ENCODE measurements around the gene BMP8B. TPM values are rescaled to one million over a fixed set of nuclear protein-coding genes. Genes with fewer than 3 reads are reported as not detected.
"Not testable (repeated sequence)": the region's sequence is repeated elsewhere in the genome, so short reads cannot be mapped to it uniquely, and the experiment has no call there.

Gene BMP8B
- total RNA-seq, 2 donors from 2014 or later = 0.11 to 0.84 TPM

GRCh38 chr1:39788426-39788757 is 273 bp downstream of the BMP8B start:
- DNase-seq (ENCODE audit: low spot score in 2 of 2) (no peak), ATAC-seq (peak; percentile 18 to 51)
- Mint-ChIP-seq H3K27ac (no peak overlapping the region), H3K9me3 (no peaks in the 10 kb centered on the region), H3K36me3 (peaks cover 0 to 5% of the 10 kb centered on the region in 2 donors)

- H3K27ac Mint-ChIP-seq; H3K9me3 Mint-ChIP-seq; H3K36me3 Mint-ChIP-seq; DNase-seq (ENCODE audit: low spot score in 2 of 2): not testable (repeated sequence)
- peak in 1 of 2 donors; percentile 1 for ATAC-seq
These were observed 701 bp downstream of the BMP8B start for GRCh38 chr1:39787964-39788363.

GRCh38 chr1:39787468-39787867 is 1.2 kb downstream of the BMP8B start:
- Mint-ChIP-seq H3K36me3 (peaks cover 0 to under 1% of the 10 kb centered on the region in 2 donors), H3K9me3 (no peaks in the 10 kb centered on the region), H3K27ac (no peak overlapping the region)
- ATAC-seq = no peak
- peak in 1 of 2 donors; percentile 31 for DNase-seq (ENCODE audit: low spot score in 2 of 2)

- DNase-seq (ENCODE audit: low spot score in 2 of 2); H3K27ac Mint-ChIP-seq; H3K9me3 Mint-ChIP-seq; ATAC-seq; H3K36me3 Mint-ChIP-seq: not testable (repeated sequence)
These were observed 1.6 kb downstream of the BMP8B start for GRCh38 chr1:39787108-39787375.

- peak in 1 of 2 donors; percentile 44 for DNase-seq (ENCODE audit: low spot score in 2 of 2)
- not testable (repeated sequence) for H3K36me3 Mint-ChIP-seq, H3K27ac Mint-ChIP-seq, H3K9me3 Mint-ChIP-seq, ATAC-seq
These were observed 2.2 kb downstream of the BMP8B start for GRCh38 chr1:39786303-39787107.

- not testable (repeated sequence) for H3K27ac Mint-ChIP-seq; H3K36me3 Mint-ChIP-seq; DNase-seq (ENCODE audit: low spot score in 2 of 2); H3K9me3 Mint-ChIP-seq; ATAC-seq
These were observed 6.0 kb downstream of the BMP8B start for GRCh38 chr1:39782685-39783084.

GRCh38 chr1:39782103-39782502 is 6.6 kb downstream of the BMP8B start:
- ATAC-seq = no peak
- Mint-ChIP-seq H3K36me3 (no peaks in the 10 kb centered on the region), H3K27ac (no peak overlapping the region), H3K9me3 (no peaks in the 10 kb centered on the region)
- no peak for DNase-seq (ENCODE audit: low spot score in 2 of 2)

GRCh38 chr1:39781349-39781715 is 7.3 kb downstream of the BMP8B start:
- no peaks in the 10 kb centered on the region for H3K9me3 Mint-ChIP-seq
- H3K36me3 Mint-ChIP-seq = no peaks in the 10 kb centered on the region
- ATAC-seq (no peak), DNase-seq (ENCODE audit: low spot score in 2 of 2) (no peak)
- no peak overlapping the region for H3K27ac Mint-ChIP-seq

- no peaks in the 10 kb centered on the region for H3K36me3 Mint-ChIP-seq
- H3K27ac Mint-ChIP-seq = no peak overlapping the region
- DNase-seq (ENCODE audit: low spot score in 2 of 2) = no peak
- ATAC-seq = no peak
- no peaks in the 10 kb centered on the region for H3K9me3 Mint-ChIP-seq
These were observed 8.8 kb downstream of the BMP8B start for GRCh38 chr1:39779821-39780220.

- Mint-ChIP-seq H3K27ac (no peak overlapping the region), H3K36me3 (no peaks in the 10 kb centered on the region), H3K9me3 (no peaks in the 10 kb centered on the region)
- ATAC-seq (no peak), DNase-seq (ENCODE audit: low spot score in 2 of 2) (no peak)
These were observed 9.5 kb downstream of the BMP8B start for GRCh38 chr1:39779137-39779536.

- not testable (repeated sequence) for DNase-seq (ENCODE audit: low spot score in 2 of 2); H3K9me3 Mint-ChIP-seq; H3K36me3 Mint-ChIP-seq; H3K27ac Mint-ChIP-seq; ATAC-seq
These were observed 10.1 kb downstream of the BMP8B start for GRCh38 chr1:39778463-39779099.

GRCh38 chr1:39777896-39778295 is 10.8 kb downstream of the BMP8B start:
- DNase-seq (ENCODE audit: low spot score in 2 of 2); H3K36me3 Mint-ChIP-seq; H3K27ac Mint-ChIP-seq; ATAC-seq; H3K9me3 Mint-ChIP-seq: not testable (repeated sequence)

GRCh38 chr1:39777306-39777705 is 11.4 kb downstream of the BMP8B start:
- no peaks in the 10 kb centered on the region for H3K36me3 Mint-ChIP-seq
- no peak overlapping the region for H3K27ac Mint-ChIP-seq
- DNase-seq (ENCODE audit: low spot score in 2 of 2) (no peak), ATAC-seq (no peak)
- H3K9me3 Mint-ChIP-seq = no peaks in the 10 kb centered on the region

- no peaks in the 10 kb centered on the region for H3K9me3 Mint-ChIP-seq
- DNase-seq (ENCODE audit: low spot score in 2 of 2) = no peak
- no peak for ATAC-seq
- H3K36me3 Mint-ChIP-seq = no peaks in the 10 kb centered on the region
- H3K27ac Mint-ChIP-seq = no peak overlapping the region
These were observed 11.8 kb downstream of the BMP8B start for GRCh38 chr1:39776886-39777285.

- peak in 1 of 2 donors; percentile 23 for ATAC-seq
These were observed 12.3 kb downstream of the BMP8B start for GRCh38 chr1:39776400-39776713.

GRCh38 chr1:39775676-39776399 is 12.8 kb downstream of the BMP8B start:
- H3K27ac Mint-ChIP-seq; ATAC-seq; H3K9me3 Mint-ChIP-seq; H3K36me3 Mint-ChIP-seq; DNase-seq (ENCODE audit: low spot score in 2 of 2): not testable (repeated sequence)

More at GRCh38 chr1:39776400-39776713, 12.3 kb downstream of the BMP8B start:
- H3K9me3 Mint-ChIP-seq = no peaks in the 10 kb centered on the region
- H3K27ac Mint-ChIP-seq = peak overlapping the region in 1 of 2 donors; percentile 60
- no peaks in the 10 kb centered on the region for H3K36me3 Mint-ChIP-seq
- DNase-seq (ENCODE audit: low spot score in 2 of 2) = no peak

GRCh38 chr1:39775141-39775540 is 13.5 kb downstream of the BMP8B start:
- not testable (repeated sequence) for H3K27ac Mint-ChIP-seq; ATAC-seq; H3K9me3 Mint-ChIP-seq; H3K36me3 Mint-ChIP-seq; DNase-seq (ENCODE audit: low spot score in 2 of 2)
